PC-3 (cell line): ENCODE data around the gene RXRA. TPM values are rescaled to one million over a fixed set of nuclear protein-coding genes. Genes with fewer than 3 reads are reported as not detected.

Experiments used
- ATAC-seq: fragments of 200-7000 bp; cut with Tn5 transposase; 2 replicates; pipeline ENCODE4 v1.9.1; 2020; ENCODE audit warnings: mild to moderate bottlenecking, moderate library complexity
- BruUV-seq: library from RNA; stranded (reverse); fragments of 400-500 nt; replicated peaks from 2 replicates; lab custom pipeline; 2021; lab: Mats Ljungman, UMichigan
- CTCF ChIA-PET: fragments of 300-600 bp; sonication (Branson Sonifier 250); formaldehyde crosslinking; loops from one replicate; lab custom pipeline; 2022; ENCODE audit warnings: antibody characterized with exemption; lab: Charles Lee
- POLR2A ChIA-PET: fragments of 300-600 bp; sonication (Branson Sonifier 250); formaldehyde crosslinking; loops from one replicate; lab custom pipeline; 2022; ENCODE audit warnings: antibody characterized with exemption; ENCODE audit not compliant: unreplicated experiment; lab: Charles Lee
- DNase-seq: peaks from one replicate; pipeline ENCODE4 v3.0.0-alpha.2; 2015
- H2AFZ ChIP-seq: fragments of 300-600 bp; sonication (generic); 2 replicates; pipeline ENCODE4 v1.6.0; 2016; ENCODE audit warnings: antibody characterized with exemption, low read length
- H3F3A ChIP-seq: fragments of 300-600 bp; sonication (generic); one replicate; pipeline ENCODE4 v1.6.0; 2017; ENCODE audit warnings: antibody characterized with exemption, low read length, control low read depth, mild to moderate bottlenecking; ENCODE audit not compliant: unreplicated experiment
- H3K27ac ChIP-seq: fragments of 300-600 bp; sonication (generic); 2 replicates; pipeline ENCODE4 v1.5.1; 2016; ENCODE audit warnings: mild to moderate bottlenecking, low read length
- H3K27me3 ChIP-seq: fragments of 300-600 bp; sonication (generic); 2 replicates; pipeline ENCODE4 v1.6.1; 2016; ENCODE audit warnings: low read length, mixed read lengths
- H3K36me3 ChIP-seq: fragments of 300-600 bp; sonication (generic); 2 replicates; pipeline ENCODE4 v1.6.1; 2016; ENCODE audit warnings: low read depth, mixed run types, low read length, mixed read lengths
- H3K4me1 ChIP-seq: fragments of 300-600 bp; sonication (generic); 2 replicates; pipeline ENCODE4 v1.5.1; 2016; ENCODE audit warnings: low read length; ENCODE audit not compliant: insufficient read depth
- H3K4me2 ChIP-seq: fragments of 300-600 bp; sonication (generic); 2 replicates; pipeline ENCODE4 v1.6.0; 2016; ENCODE audit warnings: low read length
- H3K4me3 ChIP-seq: fragments of 300-600 bp; sonication (generic); 2 replicates; pipeline ENCODE4 v1.5.1; 2016; ENCODE audit warnings: mild to moderate bottlenecking, low read length, mixed read lengths
- H3K79me2 ChIP-seq: fragments of 300-600 bp; sonication (generic); 2 replicates; pipeline ENCODE4 v1.6.1; 2017; ENCODE audit warnings: low read length, mixed read lengths
- H3K9ac ChIP-seq: fragments of 300-600 bp; sonication (generic); 2 replicates; pipeline ENCODE4 v1.6.0; 2016; ENCODE audit warnings: mild to moderate bottlenecking, low read length
- H3K9me2 ChIP-seq: fragments of 300-600 bp; sonication (generic); replicated peaks from 2 replicates; pipeline ENCODE4 v1.6.1; 2016; ENCODE audit warnings: mixed run types, low read length, mixed read lengths
- H3K9me3 ChIP-seq: fragments of 300-600 bp; sonication (generic); 2 replicates; pipeline ENCODE4 v1.6.1; 2016; ENCODE audit warnings: low read length, mixed read lengths
- H4K20me1 ChIP-seq: fragments of 300-600 bp; sonication (generic); 2 replicates; pipeline ENCODE4 v1.6.1; 2016; ENCODE audit warnings: low read length, mixed read lengths
- CTCF ChIP-seq: fragments of 300-600 bp; sonication (generic); conservative IDR thresholded peaks from 2 replicates; pipeline ENCODE4 v1.5.1; 2017; ENCODE audit warnings: antibody characterized with exemption, low read depth, mild to moderate bottlenecking, low read length
- EZH2 ChIP-seq: fragments of 300-600 bp; sonication (generic); IDR thresholded peaks from one replicate; pipeline ENCODE4 v1.6.1; 2017; ENCODE audit warnings: antibody characterized with exemption, mild to moderate bottlenecking, low read length; ENCODE audit not compliant: unreplicated experiment
- EZH2phosphoT487 ChIP-seq: fragments of 300-600 bp; sonication (generic); IDR thresholded peaks from 2 replicates; pipeline ENCODE4 v1.6.1; 2018; ENCODE audit warnings: mild to moderate bottlenecking, antibody characterized with exemption, low read length, borderline replicate concordance
- intact Hi-C: fragments of 100-400 bp; cut with micrococcal nuclease; formaldehyde crosslinking; loops from 2 replicates; pipeline ENCODE4 v1.9.0; 2023
- total RNA-seq: library from RNA; depleted of rRNA; stranded (reverse); fragments of >200 nt; gene quantifications from 2 replicates; pipeline ENCODE4 v1.2.3, GENCODE V29; 2014

Gene RXRA
- total RNA-seq, 1 experiment from 2014 or later, result 17.5 TPM

- no peak overlapping the region for H3K4me3 ChIP-seq
- H3K9me2 ChIP-seq, result no peaks in the 10 kb centered on the region
- H3K9me3 ChIP-seq, result no peaks in the 10 kb centered on the region
- intact Hi-C loops, result no loop called here
- POLR2A ChIA-PET, result no interaction called here
- H3K9ac ChIP-seq, result no peak overlapping the region
- H3K79me2 ChIP-seq, result peaks cover 57% of the 10 kb centered on the region
- ATAC-seq (no peak), DNase-seq (no peak)
- no peak overlapping the region for H2AFZ ChIP-seq
- no peak for TF ChIP-seq EZH2phosphoT487
- no peak for TF ChIP-seq CTCF
- TF ChIP-seq EZH2, result no peak
- H3K27me3 ChIP-seq, result no peaks in the 10 kb centered on the region
- no peak overlapping the region for H3K4me2 ChIP-seq
- CTCF ChIA-PET, result no interaction called here
- no peaks in the 10 kb centered on the region for H3K4me1 ChIP-seq
- H3K27ac ChIP-seq, result no peak overlapping the region
- BruUV-seq, result no TSS peak
- no peaks in the 10 kb centered on the region for H3F3A ChIP-seq
- H3K36me3 ChIP-seq, result no peaks in the 10 kb centered on the region
- H4K20me1 ChIP-seq, result peaks cover 4% of the 10 kb centered on the region; the same call in 1 of the 2 replicates
Observed at GRCh38 chr9:134339183-134339806, 13.0 kb downstream of the RXRA start.

- Histone ChIP-seq H3K36me3 (no peaks in the 10 kb centered on the region), H3K79me2 (peaks cover 51% of the 10 kb centered on the region), H3K27me3 (no peaks in the 10 kb centered on the region), H3K4me2 (no peak overlapping the region), H3F3A (no peaks in the 10 kb centered on the region), H3K9ac (no peak overlapping the region), H4K20me1 (no peaks in the 10 kb centered on the region), H3K4me1 (no peaks in the 10 kb centered on the region), H3K4me3 (no peak overlapping the region), H3K9me3 (no peaks in the 10 kb centered on the region), H2AFZ (no peak overlapping the region), H3K27ac (no peak overlapping the region), H3K9me2 (no peaks in the 10 kb centered on the region)
- ChIA-PET POLR2A (no interaction called here), CTCF (no interaction called here)
- DNase-seq (no peak), ATAC-seq (no peak)
- TF ChIP-seq EZH2 (no peak), CTCF (no peak), EZH2phosphoT487 (no peak)
- intact Hi-C loops, result no loop called here
- BruUV-seq, result no TSS peak
Observed at GRCh38 chr9:134340475-134341160, 14.4 kb downstream of the RXRA start.

GRCh38 chr9:134341306-134341705 is 15.1 kb downstream of the RXRA start:
- H2AFZ ChIP-seq, result no peak overlapping the region
- no TSS peak for BruUV-seq
- H3K9ac ChIP-seq, result no peak overlapping the region
- no peak for TF ChIP-seq EZH2phosphoT487
- TF ChIP-seq EZH2, result no peak
- TF ChIP-seq CTCF, result no peak
- no peak overlapping the region for H3K27ac ChIP-seq
- ATAC-seq, result no peak
- CTCF ChIA-PET, result no interaction called here
- no peaks in the 10 kb centered on the region for H3K9me3 ChIP-seq
- no peaks in the 10 kb centered on the region for H3K4me1 ChIP-seq
- intact Hi-C loops, result no loop called here
- H3F3A ChIP-seq, result no peaks in the 10 kb centered on the region
- no peaks in the 10 kb centered on the region for H4K20me1 ChIP-seq
- H3K9me2 ChIP-seq, result no peaks in the 10 kb centered on the region
- peaks cover 49% of the 10 kb centered on the region for H3K79me2 ChIP-seq
- no peak overlapping the region for H3K4me3 ChIP-seq
- H3K36me3 ChIP-seq, result no peaks in the 10 kb centered on the region
- DNase-seq, result no peak
- H3K4me2 ChIP-seq, result no peak overlapping the region
- no peaks in the 10 kb centered on the region for H3K27me3 ChIP-seq
- POLR2A ChIA-PET, result no interaction called here
